Urinary bladder (tissue), 4 donors: ENCODE data around the gene LACC1. TPM values are rescaled to one million over a fixed set of nuclear protein-coding genes. Genes with fewer than 3 reads are reported as not detected.

ENCODE experiments used
- DNase-seq: peaks from one replicate; pipeline ENCODE4 v3.0.0-alpha.2; 2015; ENCODE audit errors: extremely low spot score
- H3K27ac ChIP-seq: one replicate; pipeline ENCODE4 v1.5.1; 2013; ENCODE audit warnings: low read depth, mild to moderate bottlenecking, moderate library complexity
- H3K36me3 ChIP-seq: one replicate; pipeline ENCODE4 v1.6.1; 2013; ENCODE audit warnings: mild to moderate bottlenecking, moderate library complexity; ENCODE audit not compliant: insufficient read depth
- H3K4me1 ChIP-seq: one replicate; pipeline ENCODE4 v1.6.1; 2013; ENCODE audit warnings: mild to moderate bottlenecking, moderate library complexity; ENCODE audit not compliant: insufficient read depth
- H3K4me3 ChIP-seq: one replicate; pipeline ENCODE4 v1.5.1; 2013; ENCODE audit warnings: low read depth, low read length
- WGBS: extraction: QIAGEN DNeasy Blood & Tissue Kit; methylation state at CpG from one replicate; pipeline ENCODE4 v1.1.7; 2013; 5-methylcytosine and 5-hydroxymethylcytosine counted together
- polyA plus RNA-seq: library from polyadenylated mRNA; stranded (reverse); fragments of 200-250 nt; gene quantifications from one replicate; pipeline ENCODE4 v1.2.3, GENCODE V29; 2013
- total RNA-seq: library from RNA; depleted of rRNA; stranded (reverse); fragments of >200 nt; gene quantifications from one replicate; pipeline ENCODE4 v1.2.3, GENCODE V29; 2014
- donor health status: healthy with polysubstance abuse.
- donor health status: healthy.

The LACC1 gene
- total and polyA plus RNA-seq, 2 donors: 4.9 to 9.4 TPM

GRCh38 chr13:43938449-43938848 is 58.7 kb downstream of the LACC1 start:
- no peak overlapping the region for H3K27ac ChIP-seq
- no peaks in the 10 kb centered on the region for H3K4me1 ChIP-seq
- no peak overlapping the region for H3K4me3 ChIP-seq
- H3K36me3 ChIP-seq: no peaks in the 10 kb centered on the region
- 75% methylated on average over 1 of the region's 1 CpG for WGBS
- no peak for DNase-seq

DNA sequence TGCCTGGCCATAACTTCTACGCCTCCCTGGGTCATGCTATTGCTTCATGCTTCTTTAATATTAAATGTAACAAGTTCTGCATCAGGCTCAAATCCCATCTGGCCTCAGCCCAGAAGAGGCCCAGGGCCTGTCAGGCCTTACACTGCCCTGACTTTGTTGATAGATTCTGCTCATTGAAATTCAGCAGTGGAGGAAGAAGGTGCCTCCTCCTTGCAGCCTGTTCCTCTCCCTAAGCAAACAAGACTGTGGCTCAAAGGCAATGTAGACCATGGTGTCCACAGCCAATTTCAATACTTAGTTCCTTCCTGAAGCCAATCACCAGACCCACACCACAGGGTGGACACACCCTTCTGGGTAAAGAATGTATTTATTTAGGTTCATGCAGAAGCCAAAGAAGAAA is 59.4 kb downstream of the LACC1 start:
- H3K27ac ChIP-seq: no peak overlapping the region

DNA sequence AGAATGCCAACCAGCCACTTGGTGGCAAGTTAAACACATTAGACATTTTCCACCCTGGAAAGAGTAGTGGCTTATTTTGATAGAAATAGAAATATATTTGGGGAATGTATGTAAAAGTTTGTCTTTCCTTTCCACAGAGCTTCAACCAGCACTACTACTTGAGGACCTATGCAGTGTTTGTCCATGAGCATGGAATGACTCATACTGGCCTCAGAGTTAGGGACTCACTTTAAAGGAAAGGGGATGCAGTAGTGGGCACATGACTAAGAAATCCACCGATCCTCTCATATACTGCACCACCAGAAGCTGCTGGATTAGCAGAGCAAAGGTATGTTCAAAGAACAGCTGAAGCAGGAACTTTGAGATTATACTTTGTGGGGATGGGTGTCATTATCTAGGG is 62.6 kb downstream of the LACC1 start:
- no peak for DNase-seq
- Histone ChIP-seq H3K4me1 (no peaks in the 10 kb centered on the region), H3K4me3 (no peak overlapping the region), H3K36me3 (no peaks in the 10 kb centered on the region), H3K27ac (no peak overlapping the region)
- WGBS: 91% methylated on average over 1 of the region's 1 CpG

More for the DNA sequence above, 59.4 kb downstream of the LACC1 start:
- H3K4me1 ChIP-seq: no peaks in the 10 kb centered on the region
- DNase-seq: no peak
- no peak overlapping the region for H3K4me3 ChIP-seq
- WGBS: 85% methylated on average over 1 of the region's 1 CpG
- no peaks in the 10 kb centered on the region for H3K36me3 ChIP-seq

Other genes with a start within 250 kb of the LACC1 start
- gene ENOX1, start 92.9 kb upstream of the LACC1 start, total RNA-seq: 17.6 TPM
- 4.3 TPM for gene ENOX1, start 92.9 kb upstream of the LACC1 start, polyA plus RNA-seq
- 12.4 TPM for gene CCDC122, start 164 bp upstream of the LACC1 start, total RNA-seq
- gene CCDC122, start 164 bp upstream of the LACC1 start, polyA plus RNA-seq: 3.1 TPM